Tibial artery (tissue), 4 donors: ENCODE measurements around the gene CACNA2D2.

Experiments used
- DNase-seq, 2 donors: peaks; one replicate each; pipeline ENCODE4 v3.0.0-alpha.2; 2019
- H3K27ac ChIP-seq, 2 donors: fragments of 200-600 bp; sonication (generic) in 1 of 2; 1 replicate in 1 of 2; 2 replicates in 1 of 2; pipeline ENCODE4 v1.5.1; 2018 to 2019; ENCODE audit warnings: mild to moderate bottlenecking in 1 of 2
- H3K27me3 ChIP-seq, 2 donors: fragments of 200-600 bp; sonication (generic) in 1 of 2; one replicate each; pipeline versions ENCODE4 v1.5.1 to v1.6.0; 2016 to 2019
- H3K36me3 ChIP-seq, 3 donors: fragments of 200-600 bp; sonication (generic) in 2 of 3; one replicate each; pipeline ENCODE4 v1.5.1; 2016 to 2019; ENCODE audit warnings: mild to moderate bottlenecking in 2 of 3
- H3K4me1 ChIP-seq, 4 donors: fragments of 200-600 bp; sonication (generic) in 2 of 4; 1 replicate in 3 of 4; 2 replicates in 1 of 4; pipeline ENCODE4 v1.5.1; 2016 to 2019
- H3K4me3 ChIP-seq, 2 donors: fragments of 200-600 bp; sonication (generic) in 1 of 2; 1 replicate in 1 of 2; 2 replicates in 1 of 2; pipeline ENCODE4 v1.5.1; 2018 to 2019; ENCODE audit warnings: mild to moderate bottlenecking in 2 of 2
- H3K9me3 ChIP-seq, 3 donors: fragments of 200-600 bp; sonication (generic) in 1 of 3; one replicate each; pipeline ENCODE4 v1.5.1; 2016 to 2019
- CTCF ChIP-seq, 2 experiments: fragments of 200-600 bp in 1 of 2; fragments of 450-650 bp in 1 of 2; IDR thresholded peaks; one replicate each; pipeline ENCODE4 v1.5.1; 2017 to 2019; ENCODE audit warnings: antibody characterized with exemption in 2 of 2, mild to moderate bottlenecking in 1 of 2, moderate library complexity in 1 of 2
- intact Hi-C: fragments of 100-400 bp; cut with DNase I; formaldehyde crosslinking; loops from one replicate; pipeline ENCODE4 v1.15.0; 2023; ENCODE audit warnings: low total_unique reads

Gene CACNA2D2

DNA sequence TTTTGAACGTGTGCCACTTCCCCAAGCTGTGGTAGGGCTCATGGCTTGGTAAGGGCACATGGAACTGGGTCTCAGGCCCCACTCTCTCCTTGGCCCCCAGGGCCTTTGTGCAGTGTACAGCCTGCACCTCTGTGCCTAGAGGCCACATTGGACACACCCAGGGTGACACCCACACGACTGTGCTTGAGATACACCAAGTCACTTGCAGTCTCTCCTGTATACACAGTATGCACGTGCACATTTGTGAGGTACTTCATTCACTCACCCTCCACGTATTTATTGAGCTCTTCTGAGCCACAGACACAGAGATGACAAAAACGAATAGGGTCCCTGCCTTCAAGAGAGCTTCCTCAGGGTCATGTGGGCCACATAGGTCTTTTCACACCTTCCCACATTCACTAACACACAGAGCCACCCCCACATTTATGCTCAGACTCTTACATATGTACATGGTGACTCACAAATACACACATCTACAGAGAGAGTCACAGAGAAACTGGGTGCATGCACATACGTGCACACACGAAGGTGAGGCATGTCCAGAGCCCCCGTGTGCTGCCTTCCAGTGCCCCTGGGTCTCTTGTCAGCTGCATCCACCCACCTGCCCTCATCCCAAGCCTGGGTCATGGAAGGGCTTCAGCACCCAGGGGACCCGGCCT lies 134.3 kb downstream of the CACNA2D2 start:
- H3K9me3 ChIP-seq, result no peaks in the 10 kb centered on the region
- H3K4me3 ChIP-seq, result no peak overlapping the region
- intact Hi-C loops, result no loop called here
- no peaks in the 10 kb centered on the region for H3K36me3 ChIP-seq
- H3K27me3 ChIP-seq, result peaks cover 0 to 39% of the 10 kb centered on the region in 2 donors
- no peak for DNase-seq
- no peak for TF ChIP-seq CTCF (IDR thresholded peaks at IDR 0.05)
- H3K27ac ChIP-seq, result no peak overlapping the region
- H3K4me1 ChIP-seq, result peaks cover 3 to 25% (median 9%) of the 10 kb centered on the region in 4 donors

- peak overlapping the region; percentile 60 to 70 for H3K4me3 ChIP-seq
- H3K27me3 ChIP-seq, result peaks cover 0 to 14% of the 10 kb centered on the region in 2 donors
- peaks cover 3 to 28% (median 9%) of the 10 kb centered on the region in 4 donors for H3K4me1 ChIP-seq
- H3K36me3 ChIP-seq, result no peaks in the 10 kb centered on the region
- no peak overlapping the region for H3K27ac ChIP-seq
- H3K9me3 ChIP-seq, result no peaks in the 10 kb centered on the region
- no peak for TF ChIP-seq CTCF (IDR thresholded peaks at IDR 0.05)
- intact Hi-C loops, result no loop called here
- DNase-seq, result no peak
Observed at GRCh38 chr3:50365842-50366220, 137.6 kb downstream of the CACNA2D2 start.

GRCh38 chr3:50365080-50365841 lies 138.2 kb downstream of the CACNA2D2 start:
- Histone ChIP-seq H3K27me3 (peaks cover 0 to 11% of the 10 kb centered on the region in 2 donors), H3K27ac (peak overlapping the region; percentile 42 to 70), H3K4me1 (peaks cover 3 to 28% (median 9%) of the 10 kb centered on the region in 4 donors), H3K9me3 (no peaks in the 10 kb centered on the region), H3K36me3 (no peaks in the 10 kb centered on the region), H3K4me3 (peak overlapping the region; percentile 60 to 70)
- TF ChIP-seq CTCF (IDR thresholded peaks at IDR 0.05), result no peak
- intact Hi-C loops, result no loop called here
- DNase-seq, result peak; percentile 71 to 89

DNA sequence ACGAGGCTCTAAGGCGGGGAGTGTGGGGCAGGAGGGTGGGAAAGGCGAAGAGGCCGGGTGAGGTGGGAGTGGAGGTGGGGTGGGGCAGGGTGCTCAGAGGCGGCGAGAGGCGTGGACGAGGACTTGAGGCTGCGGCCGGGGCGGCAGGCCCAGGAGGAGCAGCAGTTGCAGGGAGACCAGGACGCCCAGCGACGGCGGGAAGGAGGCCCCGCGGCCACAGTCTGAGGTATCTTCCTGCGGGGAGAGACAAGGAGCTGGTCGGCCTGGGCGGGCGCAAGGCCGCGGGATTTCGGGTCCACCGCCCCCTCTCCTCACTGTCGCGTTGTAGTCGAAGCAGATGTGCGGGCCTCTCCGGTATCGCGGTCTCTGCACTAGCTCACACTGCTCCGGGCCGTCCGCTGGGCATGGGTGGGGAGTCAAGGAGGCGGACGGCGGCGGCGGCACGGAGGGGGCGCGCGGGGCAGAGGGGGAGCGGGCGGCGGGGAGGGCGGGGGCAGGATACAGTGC lies 138.8 kb downstream of the CACNA2D2 start:
- intact Hi-C loops, result no loop called here
- no peaks in the 10 kb centered on the region for H3K9me3 ChIP-seq
- no peak for TF ChIP-seq CTCF (IDR thresholded peaks at IDR 0.05)
- no peak for DNase-seq
- peak overlapping the region; percentile 42 to 70 for H3K27ac ChIP-seq
- H3K4me3 ChIP-seq, result peak overlapping the region; percentile 60 to 70
- peaks cover 0 to 6% of the 10 kb centered on the region in 2 donors for H3K27me3 ChIP-seq
- peaks cover 3 to 28% (median 11%) of the 10 kb centered on the region in 4 donors for H3K4me1 ChIP-seq
- H3K36me3 ChIP-seq, result no peaks in the 10 kb centered on the region

DNA sequence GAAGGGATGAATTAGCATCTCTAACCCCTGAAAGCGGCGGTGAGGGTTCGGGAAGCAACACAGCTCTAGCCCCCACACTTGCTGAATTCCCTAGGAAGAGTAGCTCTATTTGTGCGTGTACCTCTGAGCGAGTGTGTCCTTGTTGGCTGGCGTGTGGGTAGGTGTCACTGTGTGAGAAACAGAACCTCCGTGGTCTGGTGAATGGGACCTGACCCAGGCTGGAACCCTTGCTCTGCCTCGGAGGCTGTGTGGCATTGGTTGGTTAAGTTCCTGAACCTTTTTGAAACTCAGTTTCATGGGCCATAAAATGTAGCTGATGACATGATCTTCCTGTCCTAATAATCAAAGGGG lies 143.7 kb downstream of the CACNA2D2 start:
- intact Hi-C loops, result no loop called here
- H3K4me3 ChIP-seq, result peak overlapping the region; percentile 68 to 87
- no peak for DNase-seq
- H3K27ac ChIP-seq, result peak overlapping the region; percentile 23 to 86
- TF ChIP-seq CTCF (IDR thresholded peaks at IDR 0.05), result no peak
- H3K27me3 ChIP-seq, result no peaks in the 10 kb centered on the region
- no peaks in the 10 kb centered on the region for H3K9me3 ChIP-seq
- peaks cover 0 to 49% (median 44%) of the 10 kb centered on the region in 4 donors for H3K4me1 ChIP-seq
- H3K36me3 ChIP-seq, result peaks cover 6 to 22% (median 17%) of the 10 kb centered on the region in 3 donors
